Fibroblast of the aortic adventitia (primary cell): Measurements from ENCODE around the gene GREB1. TPM values are rescaled to one million over a fixed set of nuclear protein-coding genes. Genes with fewer than 3 reads are reported as not detected.

Source experiments
- DNase-seq: peaks from one replicate; pipeline ENCODE4 v3.0.0-alpha.2; 2010; ENCODE audit warnings: low read depth
- H3K4me3 ChIP-seq: 2 replicates; pipeline ENCODE4 v1.5.1; 2011; ENCODE audit warnings: low read depth, mild to moderate bottlenecking, control low read depth, low read length, moderate library complexity
- CTCF ChIP-seq: IDR thresholded peaks from 2 replicates; pipeline ENCODE4 v1.5.1; 2011; ENCODE audit warnings: mild to moderate bottlenecking, low read length, control low read depth, inconsistent platforms; ENCODE audit not compliant: insufficient read depth
- total RNA-seq: library from RNA; depleted of rRNA; stranded (reverse); fragments of >200 nt; gene quantifications from 2 replicates; pipeline ENCODE4 v1.2.3, GENCODE V29; 2012; ENCODE audit warnings: low replicate concordance

Gene GREB1
- total RNA-seq, 1 donor: under 0.01 TPM

GRCh38 chr2:11563784-11564666, 30.2 kb downstream of the GREB1 start:
- no peak for TF ChIP-seq CTCF
- H3K4me3 ChIP-seq: no peak overlapping the region
- no peak for DNase-seq

- no peak for DNase-seq
- no peak for TF ChIP-seq CTCF
- no peak overlapping the region for H3K4me3 ChIP-seq
Observed at GRCh38 chr2:11564816-11565567, 31.1 kb downstream of the GREB1 start.

- no peak for TF ChIP-seq CTCF
- DNase-seq: no peak
Observed at GRCh38 chr2:11566383-11566782, 32.5 kb downstream of the GREB1 start.

GRCh38 chr2:11567631-11568031, 33.8 kb downstream of the GREB1 start:
- no peak overlapping the region for H3K4me3 ChIP-seq
- TF ChIP-seq CTCF: no peak
- DNase-seq: no peak

More at GRCh38 chr2:11566383-11566782, 32.5 kb downstream of the GREB1 start:
- no peak overlapping the region for H3K4me3 ChIP-seq

GRCh38 chr2:11568436-11568835, 34.6 kb downstream of the GREB1 start:
- DNase-seq: no peak
- no peak overlapping the region for H3K4me3 ChIP-seq
- TF ChIP-seq CTCF: no peak

- DNase-seq: no peak
- H3K4me3 ChIP-seq: no peak overlapping the region
- TF ChIP-seq CTCF: no peak
Observed at GRCh38 chr2:11569636-11570035, 35.8 kb downstream of the GREB1 start.
